Stimulated activated CD4-positive, alpha-beta T cell treated with anti-CD3 and anti-CD28 coated beads, TNF-alpha, amount 100 ng/mL, for 1 hour (primary cell): ENCODE measurements around the gene ASPM.

Source experiments
- DNase-seq, 3 donors: peaks; one replicate each; pipeline ENCODE4 v3.0.0-alpha.2; 2020; ENCODE audit warnings: low read depth in 3 of 3, low spot score in 1 of 3

Gene ASPM, protein sequence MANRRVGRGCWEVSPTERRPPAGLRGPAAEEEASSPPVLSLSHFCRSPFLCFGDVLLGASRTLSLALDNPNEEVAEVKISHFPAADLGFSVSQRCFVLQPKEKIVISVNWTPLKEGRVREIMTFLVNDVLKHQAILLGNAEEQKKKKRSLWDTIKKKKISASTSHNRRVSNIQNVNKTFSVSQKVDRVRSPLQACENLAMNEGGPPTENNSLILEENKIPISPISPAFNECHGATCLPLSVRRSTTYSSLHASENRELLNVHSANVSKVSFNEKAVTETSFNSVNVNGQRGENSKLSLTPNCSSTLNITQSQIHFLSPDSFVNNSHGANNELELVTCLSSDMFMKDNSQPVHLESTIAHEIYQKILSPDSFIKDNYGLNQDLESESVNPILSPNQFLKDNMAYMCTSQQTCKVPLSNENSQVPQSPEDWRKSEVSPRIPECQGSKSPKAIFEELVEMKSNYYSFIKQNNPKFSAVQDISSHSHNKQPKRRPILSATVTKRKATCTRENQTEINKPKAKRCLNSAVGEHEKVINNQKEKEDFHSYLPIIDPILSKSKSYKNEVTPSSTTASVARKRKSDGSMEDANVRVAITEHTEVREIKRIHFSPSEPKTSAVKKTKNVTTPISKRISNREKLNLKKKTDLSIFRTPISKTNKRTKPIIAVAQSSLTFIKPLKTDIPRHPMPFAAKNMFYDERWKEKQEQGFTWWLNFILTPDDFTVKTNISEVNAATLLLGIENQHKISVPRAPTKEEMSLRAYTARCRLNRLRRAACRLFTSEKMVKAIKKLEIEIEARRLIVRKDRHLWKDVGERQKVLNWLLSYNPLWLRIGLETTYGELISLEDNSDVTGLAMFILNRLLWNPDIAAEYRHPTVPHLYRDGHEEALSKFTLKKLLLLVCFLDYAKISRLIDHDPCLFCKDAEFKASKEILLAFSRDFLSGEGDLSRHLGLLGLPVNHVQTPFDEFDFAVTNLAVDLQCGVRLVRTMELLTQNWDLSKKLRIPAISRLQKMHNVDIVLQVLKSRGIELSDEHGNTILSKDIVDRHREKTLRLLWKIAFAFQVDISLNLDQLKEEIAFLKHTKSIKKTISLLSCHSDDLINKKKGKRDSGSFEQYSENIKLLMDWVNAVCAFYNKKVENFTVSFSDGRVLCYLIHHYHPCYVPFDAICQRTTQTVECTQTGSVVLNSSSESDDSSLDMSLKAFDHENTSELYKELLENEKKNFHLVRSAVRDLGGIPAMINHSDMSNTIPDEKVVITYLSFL (N-terminal part only)

GRCh38 chr1:197146101-197147095 is at the start of gene ASPM:
TSS of gene ASPM (minus strand) at chr1:197146669. CDS start at chr1:197146437, 232 bp downstream.
- DNase-seq = peak; percentile 78 to 85 (median 85)

GRCh38 chr1:197195100-197195499 is 48.6 kb upstream of the ASPM start:
- DNase-seq = no peak

GRCh38 chr1:197184190-197184589 is 37.7 kb upstream of the ASPM start:
- DNase-seq = no peak

DNA sequence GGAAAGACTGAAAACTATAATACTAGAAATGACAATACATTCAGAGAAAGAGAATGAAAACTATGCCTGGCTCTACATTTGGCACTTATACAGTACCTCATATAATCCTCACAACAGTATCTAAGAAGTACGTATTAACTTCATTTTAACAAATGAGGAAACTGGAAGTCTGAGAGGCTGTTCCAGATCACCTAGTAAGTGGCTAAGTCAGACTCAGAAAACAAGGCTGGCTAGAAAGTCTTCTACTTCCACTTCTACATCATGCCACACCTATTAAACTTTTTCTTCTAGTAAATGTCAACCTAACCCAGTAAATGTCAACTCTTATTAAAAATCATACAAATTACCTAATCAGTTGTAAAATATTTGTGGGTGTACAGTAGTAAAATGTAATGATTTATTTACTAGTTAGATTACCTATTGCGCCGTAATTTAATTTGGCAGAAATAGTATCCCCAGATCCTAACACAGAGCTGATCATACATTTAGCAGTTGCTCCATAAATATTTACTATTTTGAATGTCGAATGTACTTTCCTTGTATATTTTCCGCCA is 36.8 kb upstream of the ASPM start:
- DNase-seq = no peak

DNA sequence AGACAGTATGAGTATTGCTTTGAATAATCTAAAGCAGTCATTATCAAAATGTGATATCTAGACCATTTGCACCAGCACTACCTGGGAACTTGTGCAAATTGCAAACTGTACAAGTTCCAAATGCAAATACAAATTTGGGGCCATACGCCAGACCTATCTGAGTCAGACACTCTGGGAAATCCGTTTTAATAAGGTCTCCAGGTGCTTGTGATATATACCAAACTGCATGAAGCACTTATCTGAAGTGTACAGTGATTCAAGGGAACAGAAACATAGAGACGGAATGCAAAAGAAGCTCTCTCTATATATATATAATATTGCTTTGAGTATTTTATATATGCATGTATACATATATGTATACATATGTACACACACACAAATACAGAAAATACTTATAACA is 36.2 kb upstream of the ASPM start:
- no peak for DNase-seq

- DNase-seq = no peak
Observed at GRCh38 chr1:197181982-197182381, 35.5 kb upstream of the ASPM start.

GRCh38 chr1:197180252-197180878 is 33.9 kb upstream of the ASPM start:
- DNase-seq = no peak

- no peak for DNase-seq
Observed at GRCh38 chr1:197178998-197179397, 32.5 kb upstream of the ASPM start.

GRCh38 chr1:197174818-197175217 is 28.3 kb upstream of the ASPM start:
- DNase-seq = no peak

DNA sequence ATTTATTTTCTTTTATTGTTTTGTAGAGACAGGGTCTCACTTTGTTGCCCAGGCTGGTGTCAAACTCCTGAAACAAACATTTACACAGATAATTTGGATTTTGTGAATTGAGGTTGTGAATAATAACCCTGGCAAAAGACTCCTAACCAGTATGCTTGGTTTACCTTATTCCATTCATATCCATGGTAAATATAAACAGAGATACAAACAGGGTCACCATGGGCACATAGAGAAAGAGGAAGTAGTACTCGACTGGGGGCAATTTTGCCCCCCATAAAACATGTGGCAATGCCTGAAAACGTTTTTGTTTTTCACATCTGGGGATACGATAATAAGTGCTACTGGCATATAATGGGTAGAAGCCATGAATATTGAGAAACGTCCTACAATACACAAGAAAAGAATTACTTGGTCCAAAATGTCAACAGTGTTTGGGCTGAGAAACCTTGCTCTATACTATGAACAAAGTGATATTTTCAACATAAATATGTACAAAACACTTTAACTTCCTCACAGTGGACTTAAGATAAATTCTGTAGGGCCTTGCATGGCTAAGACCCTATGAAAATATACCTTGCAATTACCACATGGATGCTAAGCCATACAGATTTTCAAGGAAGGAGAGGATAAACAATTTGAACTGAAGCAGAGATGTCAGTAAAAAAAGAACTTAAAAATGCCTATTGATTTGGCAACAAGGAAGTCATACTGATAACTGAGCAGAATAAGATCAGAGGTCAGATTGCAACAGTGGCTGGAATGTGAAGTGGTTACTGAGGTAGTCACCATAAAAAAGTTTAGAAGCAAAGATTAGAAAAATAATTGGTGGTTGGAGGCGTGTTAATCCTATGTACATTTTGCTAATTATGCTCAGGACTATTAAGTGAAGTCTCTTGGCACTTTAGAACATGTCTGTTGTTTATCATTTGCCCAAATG is 27.4 kb upstream of the ASPM start:
- DNase-seq = no peak

GRCh38 chr1:197171531-197171930 is 25.1 kb upstream of the ASPM start:
- no peak for DNase-seq

DNA sequence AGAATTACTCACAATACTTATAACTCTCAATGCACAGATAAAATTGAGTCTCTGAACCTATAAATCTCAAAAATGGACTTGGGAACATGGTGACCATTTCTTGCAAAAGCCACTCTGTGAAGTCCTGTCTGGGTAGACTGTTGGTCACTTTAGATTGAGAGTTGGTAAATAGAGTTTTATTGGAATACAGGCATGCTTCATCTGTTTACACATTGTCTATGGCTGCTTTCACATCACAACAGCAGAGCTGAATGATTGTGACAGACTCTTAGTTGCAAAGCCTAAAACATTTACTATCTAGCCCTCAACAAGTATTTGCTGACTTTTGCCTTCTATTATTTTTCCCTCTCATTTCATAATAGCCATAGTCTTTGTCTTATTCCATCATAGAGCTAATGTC is 24.1 kb upstream of the ASPM start:
- DNase-seq = no peak

DNA sequence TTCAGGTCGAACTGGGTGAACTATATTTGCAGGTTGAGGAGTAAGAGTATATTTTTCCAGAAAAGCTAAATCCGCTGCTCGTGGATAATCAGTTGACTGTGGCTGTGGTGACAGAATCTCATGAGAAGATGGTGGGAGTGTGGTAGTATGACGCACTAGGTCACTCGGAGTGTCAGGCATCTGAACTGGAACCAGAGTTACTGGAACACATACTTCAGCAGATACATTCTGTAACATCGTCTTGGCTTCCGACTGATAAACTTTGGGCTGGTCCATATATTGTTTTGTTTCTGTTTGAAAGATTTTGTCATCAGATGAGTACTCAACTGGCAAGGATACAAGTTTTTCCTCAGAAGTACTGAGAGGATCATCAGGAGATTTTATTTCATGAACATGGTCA is 13.0 kb upstream of the ASPM start:
- no peak for DNase-seq

- no peak for DNase-seq
Observed at GRCh38 chr1:197156692-197157091, 10.2 kb upstream of the ASPM start.

DNA sequence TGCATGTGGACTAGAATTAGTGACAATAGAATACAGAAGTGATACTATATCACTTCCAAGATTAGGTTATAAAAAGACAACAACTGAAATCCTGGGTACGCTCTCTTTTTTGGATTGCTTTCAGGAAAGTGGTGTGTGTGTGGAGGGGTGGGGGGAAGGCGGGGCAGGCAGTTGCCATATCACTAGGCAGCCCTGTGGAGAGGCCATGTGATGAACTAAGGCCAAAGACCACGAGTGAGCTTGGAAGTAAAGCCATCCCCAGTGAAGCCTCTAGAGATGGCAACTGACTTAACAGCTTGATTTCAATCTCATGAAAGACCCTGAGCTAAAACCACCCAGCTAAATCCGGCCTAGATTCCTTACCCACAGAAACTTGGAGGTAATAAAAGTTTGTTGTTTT is 6.2 kb upstream of the ASPM start:
- no peak for DNase-seq

GRCh38 chr1:197151185-197151584 is 4.7 kb upstream of the ASPM start:
- DNase-seq = no peak

DNA sequence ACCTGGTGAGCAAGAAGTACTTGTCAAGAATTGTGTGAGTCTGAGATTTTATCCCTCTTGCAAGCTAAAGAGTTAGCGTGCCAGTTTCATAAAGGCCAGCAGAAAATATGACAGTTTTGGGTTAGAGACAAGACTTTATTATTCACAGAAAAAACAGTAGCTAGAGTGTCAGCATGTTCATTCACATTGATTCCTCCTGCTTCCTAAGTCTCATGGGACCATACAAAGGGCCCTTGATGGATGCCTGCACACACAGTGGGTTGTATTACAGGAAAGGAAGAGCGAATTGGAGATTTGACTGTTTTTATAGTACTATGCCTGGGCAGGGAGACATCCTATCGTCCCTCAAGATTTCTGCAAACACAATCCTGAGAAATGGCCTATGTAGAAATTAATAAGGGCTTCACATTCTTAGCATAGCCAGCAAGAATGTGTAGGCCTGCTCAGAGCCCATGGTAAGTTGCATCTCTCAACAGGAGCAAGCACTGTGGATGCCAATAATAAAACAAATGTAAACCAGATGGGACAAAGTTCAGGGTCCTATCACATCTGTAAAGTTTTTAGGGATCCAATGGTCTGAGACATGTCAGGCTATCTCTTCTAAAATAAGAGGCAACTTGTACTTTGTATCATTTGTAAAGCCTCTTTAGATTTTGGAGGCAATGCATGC is 4.0 kb upstream of the ASPM start:
- DNase-seq = no peak

- no peak for DNase-seq
Observed at GRCh38 chr1:197149340-197149739, 2.9 kb upstream of the ASPM start.
